ENCODE measurements around the gene ULK1. TPM values are rescaled to one million over a fixed set of nuclear protein-coding genes. Genes with fewer than 3 reads are reported as not detected.
A peak's percentile ranks its signal among the peaks of the same experiment; 100 is the strongest.

The ULK1 gene
- total and polyA plus RNA-seq, 3 donors from 2014 or later: 29.2 to 53.5 (median 49.9) TPM

DNA sequence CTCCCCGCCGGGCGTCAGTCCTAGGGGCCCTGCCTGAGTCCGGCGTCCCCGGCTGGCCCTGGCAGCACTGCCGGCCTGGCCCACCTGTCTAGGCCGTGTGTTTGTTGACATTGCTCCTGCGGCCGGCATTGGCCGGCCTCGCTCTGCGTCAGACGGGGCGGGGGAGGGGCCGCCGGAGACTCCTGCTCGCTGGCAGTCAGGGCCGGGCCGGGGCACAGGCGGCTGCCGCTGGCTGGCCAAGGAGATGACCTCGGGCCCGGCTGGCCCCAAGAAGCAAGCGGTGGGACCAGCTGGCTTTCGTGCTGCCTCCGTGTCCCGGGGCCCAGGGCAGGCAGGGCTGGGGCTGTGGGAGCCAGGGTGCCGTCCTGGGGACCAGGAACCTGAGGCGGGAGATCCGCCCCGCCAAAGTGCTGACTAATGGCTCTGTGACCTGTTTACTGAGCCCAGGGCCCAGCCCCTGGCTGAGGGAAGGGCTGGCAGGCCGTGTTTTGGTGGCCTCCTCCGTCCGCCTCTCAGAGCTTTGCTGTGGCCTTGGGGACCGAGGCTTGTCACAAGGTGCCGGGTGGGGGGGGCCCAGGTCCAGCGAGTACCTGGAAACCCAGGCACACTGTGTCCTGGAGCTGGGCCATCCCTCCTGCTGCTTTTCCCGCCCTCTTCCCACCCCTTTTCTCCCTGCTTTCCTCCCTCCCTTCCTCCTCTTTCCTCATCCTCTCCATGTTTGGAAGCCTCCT lies 1.8 kb downstream of the ULK1 start:
- intact Hi-C loops (cut with DNase I; ENCODE audit: low total_unique reads): no loop called here
- no peaks in the 10 kb centered on the region for H3K9me3 ChIP-seq
- H3K36me3 ChIP-seq (ENCODE audit: low read depth, missing control alignments): no peaks in the 10 kb centered on the region
- H3K27ac ChIP-seq: peak overlapping the region; percentile 98 to 99
- H3K27me3 ChIP-seq: no peaks in the 10 kb centered on the region
- WGBS, 2 donors: 2 to 4% methylated on average over 13 to 37 of the region's 39 CpGs
- peaks cover 19% of the 10 kb centered on the region for H3K4me1 ChIP-seq
- TF ChIP-seq CTCF (IDR thresholded peaks at IDR 0.05) (no peak), POLR2A (IDR thresholded peaks at IDR 0.05) (peak; percentile 85)
- H3K4me3 ChIP-seq: peak overlapping the region; percentile 63 to 69
- peak; percentile 94 for DNase-seq

GRCh38 chr12:131896811-131897270 lies 2.4 kb downstream of the ULK1 start:
- H3K9me3 ChIP-seq: no peaks in the 10 kb centered on the region
- 67 to 74% methylated on average over 10 to 14 of the region's 14 CpGs for WGBS, 2 donors
- intact Hi-C loops (cut with DNase I; ENCODE audit: low total_unique reads): no loop called here
- no peak for DNase-seq
- H3K27ac ChIP-seq: peak overlapping the region; percentile 98 to 99
- no peak overlapping the region for H3K4me3 ChIP-seq
- TF ChIP-seq CTCF (IDR thresholded peaks at IDR 0.05): no peak
- no peak for TF ChIP-seq POLR2A (IDR thresholded peaks at IDR 0.05)
- H3K4me1 ChIP-seq: peaks cover 25% of the 10 kb centered on the region
- H3K36me3 ChIP-seq (ENCODE audit: low read depth, missing control alignments): no peaks in the 10 kb centered on the region
- no peaks in the 10 kb centered on the region for H3K27me3 ChIP-seq

GRCh38 chr12:131897276-131897675 lies 2.9 kb downstream of the ULK1 start:
- no peak overlapping the region for H3K4me3 ChIP-seq
- intact Hi-C loops (cut with DNase I; ENCODE audit: low total_unique reads): no loop called here
- no peaks in the 10 kb centered on the region for H3K36me3 ChIP-seq (ENCODE audit: low read depth, missing control alignments)
- no peaks in the 10 kb centered on the region for H3K9me3 ChIP-seq
- TF ChIP-seq POLR2A (IDR thresholded peaks at IDR 0.05) (no peak), CTCF (IDR thresholded peaks at IDR 0.05) (no peak)
- H3K4me1 ChIP-seq: peaks cover 29% of the 10 kb centered on the region
- peak overlapping the region; percentile 98 to 99 for H3K27ac ChIP-seq
- H3K27me3 ChIP-seq: no peaks in the 10 kb centered on the region
- WGBS, 2 donors: 89 to 91% methylated on average over 18 of the region's 18 CpGs
- no peak for DNase-seq

DNA sequence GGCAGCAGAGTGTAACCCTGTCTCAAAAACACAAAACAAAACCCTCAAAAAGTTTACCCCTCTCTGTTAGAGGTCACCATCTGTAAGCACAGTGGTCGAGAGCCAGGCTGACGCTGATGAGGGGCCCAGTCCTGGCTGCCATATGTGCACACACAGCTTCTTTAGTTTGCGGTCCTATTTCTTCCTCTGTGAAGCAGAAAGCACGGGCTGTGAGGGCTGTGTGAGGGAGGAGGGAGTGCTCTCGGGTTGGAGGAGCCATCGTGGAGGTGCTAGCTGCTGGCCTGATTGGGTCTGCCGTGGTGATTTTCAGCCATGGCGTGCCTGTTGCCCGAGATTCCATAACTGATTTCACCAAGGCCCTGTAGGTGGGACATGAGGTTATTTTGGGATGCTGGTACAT lies 3.5 kb downstream of the ULK1 start:
- TF ChIP-seq CTCF (IDR thresholded peaks at IDR 0.05): no peak
- TF ChIP-seq POLR2A (IDR thresholded peaks at IDR 0.05): no peak
- peaks cover 35% of the 10 kb centered on the region for H3K4me1 ChIP-seq

DNA sequence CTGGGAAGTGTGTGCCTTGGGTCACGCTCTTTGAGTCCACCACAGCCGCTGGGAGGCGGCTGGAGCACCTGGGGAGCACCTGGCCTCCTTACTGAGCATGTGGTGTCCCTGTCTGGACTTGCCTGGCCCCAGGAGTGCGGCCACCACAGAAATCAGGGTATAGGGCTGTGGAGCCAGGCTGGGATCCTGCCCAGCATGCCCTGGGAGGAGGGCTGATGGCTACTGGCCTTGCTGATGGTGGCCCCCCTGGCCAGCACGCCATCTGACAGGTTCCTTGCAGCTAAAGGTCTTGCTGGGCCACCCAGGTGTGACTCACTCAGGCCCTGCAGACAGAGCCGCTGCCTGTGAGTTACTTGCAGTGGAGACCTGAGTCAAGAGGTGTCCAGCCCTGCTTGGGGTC lies 6.0 kb downstream of the ULK1 start:
- Histone ChIP-seq H3K36me3 (ENCODE audit: low read depth, missing control alignments) (no peaks in the 10 kb centered on the region), H3K4me3 (no peak overlapping the region), H3K9me3 (no peaks in the 10 kb centered on the region), H3K27me3 (no peaks in the 10 kb centered on the region), H3K4me1 (peaks cover 34% of the 10 kb centered on the region), H3K27ac (no peak overlapping the region)
- intact Hi-C loops (cut with DNase I; ENCODE audit: low total_unique reads): no loop called here
- WGBS, 2 donors: 98 to 100% methylated on average over 3 to 6 of the region's 6 CpGs
- TF ChIP-seq POLR2A (IDR thresholded peaks at IDR 0.05): no peak
- TF ChIP-seq CTCF (IDR thresholded peaks at IDR 0.05): no peak
- no peak for DNase-seq

More for the DNA sequence above, 3.5 kb downstream of the ULK1 start:
- intact Hi-C loops (cut with DNase I; ENCODE audit: low total_unique reads): no loop called here
- no peaks in the 10 kb centered on the region for H3K27me3 ChIP-seq
- peak overlapping the region in 1 of 2 donors; percentile 36 for H3K27ac ChIP-seq
- H3K9me3 ChIP-seq: no peaks in the 10 kb centered on the region
- no peak for DNase-seq
- no peak overlapping the region for H3K4me3 ChIP-seq
- H3K36me3 ChIP-seq (ENCODE audit: low read depth, missing control alignments): no peaks in the 10 kb centered on the region
- WGBS, 2 donors: 74 to 85% methylated on average over 9 of the region's 9 CpGs
